Hepatic stellate cell (primary cell): Measurements from ENCODE around the gene FAM124B.

Experiments
- DNase-seq: peaks from one replicate; pipeline ENCODE4 v3.0.0; 2011; ENCODE audit warnings: low spot score

The FAM124B gene

GRCh38 chr2:224335991-224336390 lies 65.9 kb downstream of the FAM124B start:
- no peak for DNase-seq

- no peak for DNase-seq
Measured at GRCh38 chr2:224334726-224335125, 67.2 kb downstream of the FAM124B start.

GRCh38 chr2:224333726-224334482 lies 68.0 kb downstream of the FAM124B start:
- no peak for DNase-seq

- no peak for DNase-seq
Measured at GRCh38 chr2:224331698-224332097, 70.2 kb downstream of the FAM124B start.

- DNase-seq = no peak
Measured at GRCh38 chr2:224328798-224329197, 73.1 kb downstream of the FAM124B start.
